Astrocyte (in vitro differentiated cells and primary cell): Measurements from ENCODE around the gene PLXNB2. TPM values are rescaled to one million over a fixed set of nuclear protein-coding genes. Genes with fewer than 3 reads are reported as not detected.

ENCODE experiments used
- DNase-seq: peaks from one replicate; pipeline ENCODE4 v3.0.0-alpha.2; 2010; ENCODE audit warnings: low read depth
- FAIRE-seq: peaks from 2 replicates; lab custom pipeline; 2011; peaks lifted over from hg19 to GRCh38; lab: Jason Lieb, UNC
- H2AFZ ChIP-seq: 2 replicates; pipeline ENCODE4 v1.6.0; 2012; ENCODE audit warnings: low read depth, low read length, inconsistent platforms
- H3K27ac ChIP-seq: 2 replicates; pipeline ENCODE4 v1.5.1; 2011; ENCODE audit warnings: low read depth, low read length, inconsistent platforms
- H3K27me3 ChIP-seq: 2 replicates; pipeline ENCODE4 v1.6.0; 2011; ENCODE audit warnings: low read length, inconsistent platforms; ENCODE audit not compliant: insufficient read depth
- H3K36me3 ChIP-seq: 2 replicates; pipeline ENCODE4 v1.5.1; 2011; ENCODE audit warnings: low read length, inconsistent platforms; ENCODE audit not compliant: insufficient read depth
- H3K4me1 ChIP-seq: 2 replicates; pipeline ENCODE4 v1.5.1; 2011; ENCODE audit warnings: low read length, inconsistent platforms; ENCODE audit not compliant: insufficient read depth
- H3K4me2 ChIP-seq: 2 replicates; pipeline ENCODE4 v1.6.0; 2012; ENCODE audit warnings: low read length, inconsistent platforms
- H3K4me3 ChIP-seq: 2 replicates; pipeline ENCODE4 v1.5.1; 2011; ENCODE audit warnings: low read depth, mild to moderate bottlenecking, low read length, inconsistent platforms; ENCODE audit not compliant: insufficient read depth
- H3K79me2 ChIP-seq: 2 replicates; pipeline ENCODE4 v1.6.0; 2012; ENCODE audit warnings: mild to moderate bottlenecking, low read length, inconsistent platforms; ENCODE audit not compliant: insufficient read depth
- H3K9ac ChIP-seq: 2 replicates; pipeline ENCODE4 v1.6.0; 2012; ENCODE audit warnings: mild to moderate bottlenecking, low read length, inconsistent platforms
- H3K9me3 ChIP-seq: 2 replicates; pipeline ENCODE4 v1.5.1; 2012; ENCODE audit warnings: low read depth, mild to moderate bottlenecking, low read length, inconsistent platforms; ENCODE audit not compliant: insufficient read depth
- H4K20me1 ChIP-seq: 2 replicates; pipeline ENCODE4 v1.6.0; 2012; ENCODE audit warnings: low read length, inconsistent platforms; ENCODE audit not compliant: insufficient read depth
- H3K27ac Mint-ChIP-seq: one replicate; pipeline ENCODE4 v1.8.0; 2021; ENCODE audit warnings: mild to moderate bottlenecking, mixed read lengths; ENCODE audit not compliant: unreplicated experiment
- H3K27me3 Mint-ChIP-seq: one replicate; pipeline ENCODE4 v1.8.0; 2021; ENCODE audit warnings: low read depth, mixed read lengths; ENCODE audit not compliant: unreplicated experiment
- H3K36me3 Mint-ChIP-seq: one replicate; pipeline ENCODE4 v1.8.0; 2021; ENCODE audit warnings: low read depth, mixed read lengths; ENCODE audit not compliant: unreplicated experiment
- H3K4me1 Mint-ChIP-seq: one replicate; pipeline ENCODE4 v1.8.0; 2021; ENCODE audit warnings: low read depth, mixed read lengths; ENCODE audit not compliant: unreplicated experiment
- H3K4me3 Mint-ChIP-seq: one replicate; pipeline ENCODE4 v1.8.0; 2021; ENCODE audit warnings: mild to moderate bottlenecking, moderate library complexity, mixed read lengths; ENCODE audit not compliant: unreplicated experiment
- H3K9me3 Mint-ChIP-seq: one replicate; pipeline ENCODE4 v1.8.0; 2021; ENCODE audit warnings: mild to moderate bottlenecking, mixed read lengths; ENCODE audit not compliant: unreplicated experiment
- CTCF ChIP-seq: IDR thresholded peaks from 2 replicates; pipeline ENCODE4 v1.5.1; 2011; ENCODE audit warnings: low read depth, mild to moderate bottlenecking, inconsistent platforms, low read length, moderate library complexity; ENCODE audit not compliant: insufficient read depth
- EZH2 ChIP-seq: IDR thresholded peaks from 2 replicates; pipeline ENCODE4 v1.6.1; 2012; ENCODE audit warnings: mild to moderate bottlenecking, low read length, inconsistent platforms; ENCODE audit not compliant: insufficient read depth
- total RNA-seq: library from RNA; stranded (reverse); gene quantifications from 2 replicates; pipeline ENCODE4 v1.2.1, GENCODE V29; 2021

Gene PLXNB2
- total RNA-seq, 1 donor from 2014 or later = 327 TPM

- H3K4me1 ChIP-seq = peaks cover 15% of the 10 kb centered on the region
- no peak overlapping the region for H3K4me2 ChIP-seq
- peaks cover 2% of the 10 kb centered on the region for H3K36me3 Mint-ChIP-seq
- no peaks in the 10 kb centered on the region for H3K79me2 ChIP-seq
- FAIRE-seq (no peak), DNase-seq (no peak)
- H3K4me1 Mint-ChIP-seq = peaks cover 8% of the 10 kb centered on the region
- H3K27me3 ChIP-seq = no peaks in the 10 kb centered on the region
- H3K9ac ChIP-seq = no peak overlapping the region
- H3K27me3 Mint-ChIP-seq = peaks cover 10% of the 10 kb centered on the region
- H3K4me3 Mint-ChIP-seq = no peak overlapping the region
- H3K36me3 ChIP-seq = no peaks in the 10 kb centered on the region
- H3K4me3 ChIP-seq = no peak overlapping the region
- H3K27ac Mint-ChIP-seq = no peak overlapping the region
- H3K9me3 ChIP-seq = no peaks in the 10 kb centered on the region
- no peak overlapping the region for H3K27ac ChIP-seq
- TF ChIP-seq EZH2 (no peak), CTCF (no peak)
- H4K20me1 ChIP-seq = no peaks in the 10 kb centered on the region
- H3K9me3 Mint-ChIP-seq = peaks cover 2% of the 10 kb centered on the region
- H2AFZ ChIP-seq = no peak overlapping the region
Measured at GRCh38 chr22:50312371-50312770, 4.9 kb upstream of the PLXNB2 start.

- no peak overlapping the region for H3K27ac Mint-ChIP-seq
- peaks cover 3% of the 10 kb centered on the region for H3K79me2 ChIP-seq
- H3K36me3 ChIP-seq = no peaks in the 10 kb centered on the region
- no peak overlapping the region for H3K4me2 ChIP-seq
- no peak overlapping the region for H3K9ac ChIP-seq
- TF ChIP-seq CTCF (no peak), EZH2 (no peak)
- peaks cover 15% of the 10 kb centered on the region for H3K4me1 ChIP-seq
- no peaks in the 10 kb centered on the region for H4K20me1 ChIP-seq
- no peaks in the 10 kb centered on the region for H3K9me3 ChIP-seq
- H3K27me3 Mint-ChIP-seq = peaks cover 10% of the 10 kb centered on the region
- H3K4me3 ChIP-seq = no peak overlapping the region
- no peak overlapping the region for H3K27ac ChIP-seq
- FAIRE-seq (no peak), DNase-seq (no peak)
- no peak overlapping the region for H3K4me3 Mint-ChIP-seq
- H3K36me3 Mint-ChIP-seq = peaks cover 2% of the 10 kb centered on the region
- H2AFZ ChIP-seq = no peak overlapping the region
- peaks cover 8% of the 10 kb centered on the region for H3K4me1 Mint-ChIP-seq
- peaks cover 2% of the 10 kb centered on the region for H3K9me3 Mint-ChIP-seq
- H3K27me3 ChIP-seq = no peaks in the 10 kb centered on the region
Measured at GRCh38 chr22:50311606-50312351, 4.3 kb upstream of the PLXNB2 start.

- no peak overlapping the region for H2AFZ ChIP-seq
- H3K9me3 ChIP-seq = no peaks in the 10 kb centered on the region
- H3K9ac ChIP-seq = no peak overlapping the region
- Mint-ChIP-seq H3K27me3 (peaks cover 10% of the 10 kb centered on the region), H3K27ac (no peak overlapping the region), H3K36me3 (peaks cover 2% of the 10 kb centered on the region), H3K9me3 (peaks cover 2% of the 10 kb centered on the region), H3K4me3 (no peak overlapping the region), H3K4me1 (peaks cover 9% of the 10 kb centered on the region)
- FAIRE-seq (no peak), DNase-seq (no peak)
- no peak overlapping the region for H3K4me2 ChIP-seq
- H3K27me3 ChIP-seq = no peaks in the 10 kb centered on the region
- H3K4me3 ChIP-seq = no peak overlapping the region
- H3K79me2 ChIP-seq = peaks cover 11% of the 10 kb centered on the region
- no peak for TF ChIP-seq EZH2
- TF ChIP-seq CTCF = no peak
- no peak overlapping the region for H3K27ac ChIP-seq
- peaks cover 19% of the 10 kb centered on the region for H3K4me1 ChIP-seq
- peaks cover 3% of the 10 kb centered on the region for H4K20me1 ChIP-seq
- no peaks in the 10 kb centered on the region for H3K36me3 ChIP-seq
Measured at GRCh38 chr22:50310949-50311444, 3.6 kb upstream of the PLXNB2 start.
